Endodermal cell (in vitro differentiated cells): Measurements from ENCODE around the gene FARSB. TPM values are rescaled to one million over a fixed set of nuclear protein-coding genes. Genes with fewer than 3 reads are reported as not detected.

Experiments used
- DNase-seq: peaks from one replicate; pipeline ENCODE4 v3.0.0-alpha.2; 2017
- H3K27ac ChIP-seq: 2 replicates; pipeline ENCODE4 v1.5.1; 2013; ENCODE audit warnings: mild to moderate bottlenecking, low read depth, low read length, moderate library complexity
- H3K27me3 ChIP-seq: 2 replicates; pipeline ENCODE4 v1.6.1; 2013; ENCODE audit warnings: mild to moderate bottlenecking, low read length, moderate library complexity; ENCODE audit not compliant: insufficient read depth, control insufficient read depth, poor library complexity, severe bottlenecking
- H3K36me3 ChIP-seq: 2 replicates; pipeline ENCODE4 v1.7.0; 2013; ENCODE audit warnings: mild to moderate bottlenecking, low read length, moderate library complexity; ENCODE audit not compliant: control insufficient read depth, insufficient read depth
- H3K4me1 ChIP-seq: one replicate; pipeline ENCODE4 v1.7.0; 2013; ENCODE audit warnings: low read length; ENCODE audit not compliant: control insufficient read depth, insufficient read depth
- H3K4me3 ChIP-seq: 2 replicates; pipeline ENCODE4 v1.5.1; 2013; ENCODE audit warnings: mild to moderate bottlenecking, low read length, moderate library complexity
- H3K9ac ChIP-seq: 2 replicates; pipeline ENCODE4 v1.6.1; 2013; ENCODE audit warnings: mild to moderate bottlenecking, low read length, moderate library complexity; ENCODE audit not compliant: poor library complexity, severe bottlenecking; ENCODE audit errors: extremely low read depth
- H3K9me3 ChIP-seq: 2 replicates; pipeline ENCODE4 v1.6.1; 2013; ENCODE audit warnings: mild to moderate bottlenecking, low read length, moderate library complexity; ENCODE audit not compliant: control insufficient read depth
- H3K27ac Mint-ChIP-seq: 2 replicates; pipeline ENCODE4 v1.8.0; 2020; ENCODE audit warnings: mixed read lengths
- H3K27me3 Mint-ChIP-seq: 2 replicates; pipeline ENCODE4 v1.8.0; 2021; ENCODE audit warnings: mild to moderate bottlenecking, mixed read lengths; ENCODE audit not compliant: insufficient read depth
- H3K36me3 Mint-ChIP-seq: 2 replicates; pipeline ENCODE4 v1.8.0; 2020; ENCODE audit warnings: low read depth, mixed read lengths
- H3K4me1 Mint-ChIP-seq: 2 replicates; pipeline ENCODE4 v1.8.0; 2020; ENCODE audit warnings: mixed read lengths
- H3K4me3 Mint-ChIP-seq: 2 replicates; pipeline ENCODE4 v1.8.0; 2020; ENCODE audit warnings: mild to moderate bottlenecking, moderate library complexity, mixed read lengths
- H3K9me3 Mint-ChIP-seq: 2 replicates; pipeline ENCODE4 v1.8.0; 2020; ENCODE audit warnings: mild to moderate bottlenecking, mixed read lengths
- WGBS, 2 experiments: methylation state at CpG; one replicate each; pipeline versions ENCODE4 v1.1.5 to v1.1.7; 2013; ENCODE audit warnings: missing lambda C conversion rate in 2 of 2, mixed read lengths in 1 of 2; ENCODE audit not compliant: insufficient coverage in 1 of 2, insufficient read length in 1 of 2; 5-methylcytosine and 5-hydroxymethylcytosine counted together
- total RNA-seq, 2 donors: library from RNA; stranded (reverse); fragmentation: NEBNext Ultra II Directional in 1 of 2; extraction: Animal tissue kit (Norgen Biotek cat#: 25700) in 1 of 2; gene quantifications; 2 replicates in 1 of 2; 3 replicates in 1 of 2; pipeline ENCODE4 v1.2.1, GENCODE V29; 2021
- TF ChIP-seq, protein P1 (sequence below): fragments of 200-600 bp; sonication (generic); conservative IDR thresholded peaks from 2 replicates; pipeline ENCODE4 v1.5.0; 2021; ENCODE audit warnings: antibody characterized with exemption, mild to moderate bottlenecking

Gene FARSB
- total RNA-seq, 2 donors from 2014 or later, result 15.9 to 18.3 TPM

DNA sequence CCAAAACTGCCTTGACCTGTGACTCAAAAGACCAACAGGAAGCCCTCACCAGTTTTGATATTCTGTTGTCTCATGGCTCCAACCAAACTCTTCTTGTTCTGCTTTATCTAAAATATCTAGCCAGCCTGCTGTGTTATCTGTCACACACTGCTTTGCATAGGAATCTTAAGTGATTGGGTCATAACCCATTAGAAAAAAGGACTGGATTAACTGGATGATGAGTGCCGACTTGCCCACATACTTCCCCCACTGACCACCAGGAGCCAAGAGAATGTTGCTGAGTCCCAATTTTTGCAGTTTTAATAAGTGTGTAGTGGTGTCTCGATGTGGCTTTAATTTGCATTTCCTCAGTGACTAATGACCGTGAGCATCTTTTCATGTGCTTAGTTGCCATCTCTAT, 22.1 kb upstream of the FARSB start:
- H3K4me3 Mint-ChIP-seq, result no peak overlapping the region

GRCh38 chr2:222673883-222674282, 18.0 kb upstream of the FARSB start:
- H3K9me3 Mint-ChIP-seq, result no peaks in the 10 kb centered on the region
- Histone ChIP-seq H3K4me3 (no peak overlapping the region), H3K9ac (no peak overlapping the region), H3K27me3 (peaks cover 27% of the 10 kb centered on the region), H3K36me3 (no peaks in the 10 kb centered on the region), H3K4me1 (no peaks in the 10 kb centered on the region), H3K9me3 (no peaks in the 10 kb centered on the region), H3K27ac (no peak overlapping the region)
- peaks cover 48% of the 10 kb centered on the region for H3K27me3 Mint-ChIP-seq
- H3K4me3 Mint-ChIP-seq, result no peak overlapping the region
- H3K36me3 Mint-ChIP-seq, result no peaks in the 10 kb centered on the region
- H3K27ac Mint-ChIP-seq, result no peak overlapping the region
- WGBS, 2 experiments, result 77 to 96% methylated on average over 3 to 5 of the region's 5 CpGs
- no peak for DNase-seq
- H3K4me1 Mint-ChIP-seq, result peaks cover 18% of the 10 kb centered on the region
- TF ChIP-seq, protein P1, sequence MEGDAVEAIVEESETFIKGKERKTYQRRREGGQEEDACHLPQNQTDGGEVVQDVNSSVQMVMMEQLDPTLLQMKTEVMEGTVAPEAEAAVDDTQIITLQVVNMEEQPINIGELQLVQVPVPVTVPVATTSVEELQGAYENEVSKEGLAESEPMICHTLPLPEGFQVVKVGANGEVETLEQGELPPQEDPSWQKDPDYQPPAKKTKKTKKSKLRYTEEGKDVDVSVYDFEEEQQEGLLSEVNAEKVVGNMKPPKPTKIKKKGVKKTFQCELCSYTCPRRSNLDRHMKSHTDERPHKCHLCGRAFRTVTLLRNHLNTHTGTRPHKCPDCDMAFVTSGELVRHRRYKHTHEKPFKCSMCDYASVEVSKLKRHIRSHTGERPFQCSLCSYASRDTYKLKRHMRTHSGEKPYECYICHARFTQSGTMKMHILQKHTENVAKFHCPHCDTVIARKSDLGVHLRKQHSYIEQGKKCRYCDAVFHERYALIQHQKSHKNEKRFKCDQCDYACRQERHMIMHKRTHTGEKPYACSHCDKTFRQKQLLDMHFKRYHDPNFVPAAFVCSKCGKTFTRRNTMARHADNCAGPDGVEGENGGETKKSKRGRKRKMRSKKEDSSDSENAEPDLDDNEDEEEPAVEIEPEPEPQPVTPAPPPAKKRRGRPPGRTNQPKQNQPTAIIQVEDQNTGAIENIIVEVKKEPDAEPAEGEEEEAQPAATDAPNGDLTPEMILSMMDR, result peak; percentile 30

More for the DNA sequence above, 22.1 kb upstream of the FARSB start:
- H3K4me1 ChIP-seq, result no peaks in the 10 kb centered on the region
- DNase-seq, result no peak
- no peak overlapping the region for H3K4me3 ChIP-seq
- no peaks in the 10 kb centered on the region for H3K9me3 ChIP-seq
- no peak overlapping the region for H3K27ac ChIP-seq
- TF ChIP-seq, protein P1, result peak; percentile 58
- no peaks in the 10 kb centered on the region for H3K36me3 ChIP-seq
- no peak overlapping the region for H3K9ac ChIP-seq
- no peaks in the 10 kb centered on the region for H3K27me3 ChIP-seq
- peaks cover 12% of the 10 kb centered on the region for H3K27me3 Mint-ChIP-seq
- H3K4me1 Mint-ChIP-seq, result peaks cover 7% of the 10 kb centered on the region
- H3K9me3 Mint-ChIP-seq, result no peaks in the 10 kb centered on the region
- H3K36me3 Mint-ChIP-seq, result no peaks in the 10 kb centered on the region
- WGBS, 2 experiments, result 83 to 87% methylated on average over 2 to 3 of the region's 3 CpGs
- H3K27ac Mint-ChIP-seq, result no peak overlapping the region

GRCh38 chr2:222673273-222673672, 17.4 kb upstream of the FARSB start:
- no peaks in the 10 kb centered on the region for H3K9me3 Mint-ChIP-seq
- Histone ChIP-seq H3K4me3 (no peak overlapping the region), H3K9me3 (no peaks in the 10 kb centered on the region), H3K27ac (no peak overlapping the region), H3K9ac (no peak overlapping the region), H3K4me1 (no peaks in the 10 kb centered on the region), H3K36me3 (no peaks in the 10 kb centered on the region), H3K27me3 (peaks cover 27% of the 10 kb centered on the region)
- DNase-seq, result no peak
- 83 to 90% methylated on average over 5 to 6 of the region's 7 CpGs for WGBS, 2 experiments
- H3K4me3 Mint-ChIP-seq, result no peak overlapping the region
- H3K4me1 Mint-ChIP-seq, result peaks cover 17% of the 10 kb centered on the region
- no peaks in the 10 kb centered on the region for H3K36me3 Mint-ChIP-seq
- TF ChIP-seq, protein P1, result no peak
- no peak overlapping the region for H3K27ac Mint-ChIP-seq
- peaks cover 52% of the 10 kb centered on the region for H3K27me3 Mint-ChIP-seq
